ENCODE measurements around the gene MAFG. TPM values are rescaled to one million over a fixed set of nuclear protein-coding genes. Genes with fewer than 3 reads are reported as not detected.
A peak's percentile ranks its signal among the peaks of the same experiment; 100 is the strongest.

The MAFG gene
- total and polyA plus RNA-seq, 9 of the 15 experiments (the other 6 are each of a cell fraction or from before 2014, with no cell fraction given) = 1.1 to 58.1 (median 24.9) TPM

DNA sequence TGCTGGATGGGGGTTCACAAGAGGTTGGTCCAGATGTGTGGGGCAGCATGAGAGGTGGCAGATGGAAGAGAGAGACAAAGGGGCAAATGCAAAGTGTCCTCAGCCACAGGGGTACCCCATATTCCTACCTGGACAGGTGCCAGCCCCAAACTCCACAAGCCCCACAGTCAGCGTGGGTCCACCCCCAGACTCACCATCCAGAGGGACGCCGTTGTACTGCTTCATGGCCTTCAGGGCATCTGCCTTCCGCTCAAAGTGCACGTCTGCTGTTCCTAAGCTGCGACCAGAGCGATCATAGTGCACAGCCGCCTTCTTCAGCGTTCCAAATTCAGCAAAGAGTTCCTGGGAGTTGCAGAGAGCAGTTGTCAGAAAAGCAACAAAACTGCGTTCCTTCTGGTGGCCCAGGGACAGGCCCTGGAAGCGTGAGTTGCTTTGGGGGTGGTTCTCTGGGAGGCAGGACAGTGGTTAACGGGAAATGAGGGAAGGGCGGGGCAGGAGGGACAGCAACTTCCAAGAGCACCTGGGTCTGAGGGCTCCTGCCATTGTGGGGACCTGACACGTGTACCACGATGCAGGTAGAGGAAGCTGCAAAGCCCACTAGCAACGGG is 38.4 kb downstream of the MAFG start (continued):
- TF ChIP-seq MNT (conservative IDR thresholded peaks at IDR 0.05) (no peak), ZNF79 (CRISPR knock-in tag; IDR thresholded peaks at IDR 0.05; ENCODE audit: low read depth) (no peak), RBFOX2 (IDR thresholded peaks at IDR 0.05; ENCODE audit: low read depth, low read length) (peak; percentile 65), POLR2G (IDR thresholded peaks at IDR 0.05; ENCODE audit: low read depth, low read length) (0 out of 2 replicates have a peak, but pooled peaks have one; percentile 14)
- TF ChIP-seq, protein P1, sequence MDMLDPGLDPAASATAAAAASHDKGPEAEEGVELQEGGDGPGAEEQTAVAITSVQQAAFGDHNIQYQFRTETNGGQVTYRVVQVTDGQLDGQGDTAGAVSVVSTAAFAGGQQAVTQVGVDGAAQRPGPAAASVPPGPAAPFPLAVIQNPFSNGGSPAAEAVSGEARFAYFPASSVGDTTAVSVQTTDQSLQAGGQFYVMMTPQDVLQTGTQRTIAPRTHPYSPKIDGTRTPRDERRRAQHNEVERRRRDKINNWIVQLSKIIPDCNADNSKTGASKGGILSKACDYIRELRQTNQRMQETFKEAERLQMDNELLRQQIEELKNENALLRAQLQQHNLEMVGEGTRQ (CRISPR knock-in tag; IDR thresholded peaks at IDR 0.05) = no peak
